Measurements from ENCODE around the gene LPCAT1.
"Not testable (repeated sequence)": the region's sequence is repeated elsewhere in the genome, so short reads cannot be mapped to it uniquely, and the experiment has no call there.

The LPCAT1 gene

GRCh38 chr5:1462358-1462757 lies 61.4 kb downstream of the LPCAT1 start:
- DNase-seq: no peak

- DNase-seq: no peak
These were observed 62.4 kb downstream of the LPCAT1 start for GRCh38 chr5:1461396-1461795.

GRCh38 chr5:1460054-1460682 lies 63.6 kb downstream of the LPCAT1 start:
- no peak for DNase-seq

GRCh38 chr5:1459435-1459834 lies 64.3 kb downstream of the LPCAT1 start:
- DNase-seq: not testable (repeated sequence)

- DNase-seq: not testable (repeated sequence)
These were observed 67.5 kb downstream of the LPCAT1 start for GRCh38 chr5:1456110-1456881.

- no peak for DNase-seq
These were observed 70.1 kb downstream of the LPCAT1 start for GRCh38 chr5:1453613-1454012.

- DNase-seq: no peak
These were observed 74.6 kb downstream of the LPCAT1 start for GRCh38 chr5:1449081-1449630.

- DNase-seq: no peak
These were observed 75.2 kb downstream of the LPCAT1 start for GRCh38 chr5:1448511-1449011.

- no peak for DNase-seq
These were observed 75.9 kb downstream of the LPCAT1 start for GRCh38 chr5:1447671-1448361.

- no peak for DNase-seq
These were observed 77.0 kb downstream of the LPCAT1 start for GRCh38 chr5:1446602-1447343.

GRCh38 chr5:1445689-1446601 lies 77.8 kb downstream of the LPCAT1 start:
- DNase-seq: no peak

GRCh38 chr5:1445313-1445688 lies 78.5 kb downstream of the LPCAT1 start, which contains the start of gene SLC6A3:
SLC6A3 (minus strand) TSS chr5:1445440; CDS start chr5:1443197, 2,243 bp downstream.
- no peak for DNase-seq

GRCh38 chr5:1444361-1445189 lies 79.2 kb downstream of the LPCAT1 start:
- DNase-seq: no peak

GRCh38 chr5:1443991-1444360 lies 79.8 kb downstream of the LPCAT1 start:
- DNase-seq: no peak

- DNase-seq: no peak
These were observed 80.6 kb downstream of the LPCAT1 start for GRCh38 chr5:1443171-1443570.

- no peak for DNase-seq
These were observed 81.3 kb downstream of the LPCAT1 start for GRCh38 chr5:1442222-1443145.

- DNase-seq: no peak
These were observed 82.4 kb downstream of the LPCAT1 start for GRCh38 chr5:1441166-1441865.

- DNase-seq: no peak
These were observed 83.7 kb downstream of the LPCAT1 start for GRCh38 chr5:1440098-1440493.
